IPS DF 6.9 (cell line): ENCODE results near the gene AZU1.
A peak's percentile ranks its signal among the peaks of the same experiment; 100 is the strongest.

Experiments used
- DNase-seq: peaks from one replicate; pipeline ENCODE4 v3.0.0-alpha.2; 2013; ENCODE audit warnings: low read depth, low spot score
- H3K27ac ChIP-seq: one replicate; pipeline ENCODE4 v1.5.1; 2013; ENCODE audit warnings: low read length, control low read depth
- H3K27me3 ChIP-seq: 2 replicates; pipeline ENCODE4 v1.6.1; 2013; ENCODE audit warnings: mild to moderate bottlenecking, low read length; ENCODE audit not compliant: control insufficient read depth, insufficient read depth
- H3K36me3 ChIP-seq: 2 replicates; pipeline ENCODE4 v1.6.1; 2013; ENCODE audit warnings: low read length; ENCODE audit not compliant: control insufficient read depth, insufficient read depth
- H3K4me1 ChIP-seq: 2 replicates; pipeline ENCODE4 v1.6.1; 2013; ENCODE audit warnings: low read length; ENCODE audit not compliant: control insufficient read depth, insufficient read depth
- H3K4me3 ChIP-seq: 2 replicates; pipeline ENCODE4 v1.5.1; 2013; ENCODE audit warnings: mild to moderate bottlenecking, low read length
- H3K9me3 ChIP-seq: 2 replicates; pipeline ENCODE4 v1.6.1; 2013; ENCODE audit warnings: low read length, inconsistent platforms; ENCODE audit not compliant: control insufficient read depth, insufficient read depth
- WGBS: extraction: QIAGEN DNeasy Blood & Tissue Kit; methylation state at CpG from one replicate; pipeline ENCODE4 v1.1.7; 2013; ENCODE audit warnings: mixed read lengths, missing lambda C conversion rate; ENCODE audit not compliant: insufficient read length, insufficient coverage; 5-methylcytosine and 5-hydroxymethylcytosine counted together

AZU1 gene

DNA sequence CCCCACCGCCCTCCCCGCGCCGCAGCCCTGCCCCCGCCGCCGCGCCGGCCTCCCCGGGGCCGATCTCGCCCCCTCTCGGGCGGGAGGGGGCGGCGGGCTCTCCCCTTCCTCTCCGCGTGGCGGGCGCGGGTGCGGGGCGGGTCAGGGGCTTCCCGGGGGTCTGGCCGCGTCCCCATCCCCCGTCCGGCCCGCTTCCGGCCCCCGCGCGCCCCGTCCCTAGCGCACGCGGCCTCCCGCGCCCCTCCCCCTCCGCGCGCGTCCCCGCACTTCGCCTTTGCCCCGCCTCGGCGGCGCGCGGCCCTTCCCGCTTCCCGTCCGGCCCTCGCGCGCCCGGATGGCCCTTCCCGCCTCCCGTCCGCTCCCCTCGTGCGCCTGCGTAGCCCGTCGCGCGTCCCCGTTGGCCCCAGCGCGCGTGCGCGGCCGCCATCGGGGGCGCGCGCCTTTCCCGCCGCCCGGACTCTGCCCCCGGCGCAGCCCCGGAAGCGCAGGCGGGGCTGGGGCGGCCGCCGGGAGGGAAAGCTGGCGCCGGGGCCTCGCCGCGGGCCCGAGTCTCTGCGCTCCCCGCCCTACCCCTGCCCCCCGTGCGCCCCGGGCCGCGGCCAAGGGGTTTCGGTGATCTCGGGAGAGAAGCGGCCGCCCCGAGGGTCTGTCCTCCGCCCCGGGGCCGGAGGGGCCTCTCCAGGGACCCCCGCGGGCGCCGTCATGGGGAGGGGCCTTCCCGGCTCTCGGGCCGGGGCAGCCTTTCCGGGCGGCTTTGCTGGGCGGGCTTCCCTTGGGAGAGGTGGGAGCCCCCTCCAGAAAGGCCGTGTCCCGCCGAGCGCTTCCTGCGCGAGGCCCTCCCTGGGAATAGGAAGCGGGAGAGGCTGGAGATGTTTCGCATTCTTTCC, 29.9 kb upstream of the AZU1 start:
- peak overlapping the region; percentile 97 for H3K4me3 ChIP-seq
- WGBS, result no CpG with 5 or more reads among the region's 129 CpGs
- peaks cover 22% of the 10 kb centered on the region for H3K36me3 ChIP-seq
- no peak for DNase-seq
- no peak overlapping the region for H3K27ac ChIP-seq
- H3K27me3 ChIP-seq, result no peaks in the 10 kb centered on the region
- H3K9me3 ChIP-seq, result no peaks in the 10 kb centered on the region
- H3K4me1 ChIP-seq, result peaks cover 8% of the 10 kb centered on the region

DNA sequence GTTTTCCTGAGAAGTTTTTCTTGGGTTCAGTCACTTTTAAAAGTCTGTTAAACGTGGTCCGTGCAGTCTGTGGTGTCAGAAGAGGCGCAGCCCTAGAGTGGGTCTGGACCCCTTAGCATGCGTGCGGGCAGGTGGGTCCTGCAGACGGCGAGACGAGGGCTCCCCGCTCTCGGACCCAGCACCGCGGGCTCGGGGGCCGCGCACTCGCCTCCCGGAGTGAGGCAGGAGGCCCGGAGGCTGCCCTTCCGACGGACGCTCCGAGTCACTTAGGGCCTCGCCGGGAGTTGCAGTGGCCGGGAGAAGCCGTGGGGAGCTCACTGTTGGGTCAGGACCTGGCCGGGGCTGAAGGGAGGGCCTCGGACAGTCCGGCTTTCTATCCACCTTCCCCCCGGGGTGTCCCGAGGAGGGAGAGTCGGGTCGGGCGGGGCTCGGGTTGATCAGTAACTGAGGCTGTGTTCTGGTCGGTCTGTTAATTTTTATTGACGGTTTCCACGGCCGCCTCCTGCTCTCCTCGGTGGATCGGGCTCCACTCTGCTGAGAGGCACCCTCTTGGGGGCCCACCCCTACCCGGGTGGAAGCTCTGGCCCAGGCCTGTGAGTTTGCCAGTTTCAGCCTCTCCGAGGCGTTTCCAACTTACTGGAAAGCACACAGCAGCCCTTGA, 29.1 kb upstream of the AZU1 start:
- no peak for DNase-seq
- Histone ChIP-seq H3K27ac (no peak overlapping the region), H3K36me3 (peaks cover 29% of the 10 kb centered on the region), H3K4me1 (peaks cover 8% of the 10 kb centered on the region), H3K4me3 (peak overlapping the region; percentile 97), H3K27me3 (no peaks in the 10 kb centered on the region), H3K9me3 (no peaks in the 10 kb centered on the region)
- no CpG with 5 or more reads among the region's 44 CpGs for WGBS

DNA sequence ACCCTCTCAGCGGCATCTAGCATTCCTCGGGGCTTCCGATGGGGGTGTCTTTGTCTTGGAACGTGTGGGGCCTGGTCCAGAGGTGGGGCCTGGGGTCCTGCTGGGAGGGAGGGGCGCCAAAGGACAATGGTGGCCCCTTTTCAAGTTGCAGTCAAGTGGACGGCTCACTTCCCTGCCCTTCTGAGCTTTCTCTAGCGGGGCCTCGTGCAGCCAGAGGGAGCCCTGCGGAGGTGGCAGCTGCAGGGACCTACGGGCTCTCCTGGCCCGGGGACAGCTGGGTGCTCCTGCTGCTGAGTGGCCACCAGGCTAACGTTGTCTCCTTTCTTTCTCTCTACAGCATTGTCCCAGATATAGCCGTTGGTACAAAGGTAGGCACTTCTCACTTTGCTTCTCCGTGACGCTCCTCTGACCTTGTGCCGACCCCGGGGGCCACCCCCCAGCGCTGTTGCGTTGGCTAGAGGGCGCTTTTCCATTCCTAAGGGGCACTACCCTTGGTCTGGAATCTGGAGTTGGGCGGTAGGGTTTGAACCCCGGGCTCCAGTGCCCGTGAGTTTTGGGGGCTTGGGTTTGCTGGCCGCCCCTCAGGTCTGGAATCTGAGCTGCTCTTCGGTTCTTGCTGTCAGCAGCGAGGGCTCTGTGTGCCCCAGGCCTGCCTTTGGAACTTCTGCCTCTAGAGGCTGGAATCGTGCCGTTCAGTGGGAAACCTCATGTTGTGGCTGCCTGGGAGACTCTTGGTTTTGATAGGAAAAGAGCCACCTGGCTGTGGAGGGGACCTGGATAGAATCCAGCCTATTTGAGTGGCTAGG, 28.4 kb upstream of the AZU1 start:
- H3K36me3 ChIP-seq, result peaks cover 36% of the 10 kb centered on the region
- no peaks in the 10 kb centered on the region for H3K27me3 ChIP-seq
- DNase-seq, result no peak
- H3K4me1 ChIP-seq, result peaks cover 7% of the 10 kb centered on the region
- no peaks in the 10 kb centered on the region for H3K9me3 ChIP-seq
- H3K4me3 ChIP-seq, result peak overlapping the region; percentile 97; the same call in 1 of the 2 replicates
- no peak overlapping the region for H3K27ac ChIP-seq
- no CpG with 5 or more reads among the region's 28 CpGs for WGBS

DNA sequence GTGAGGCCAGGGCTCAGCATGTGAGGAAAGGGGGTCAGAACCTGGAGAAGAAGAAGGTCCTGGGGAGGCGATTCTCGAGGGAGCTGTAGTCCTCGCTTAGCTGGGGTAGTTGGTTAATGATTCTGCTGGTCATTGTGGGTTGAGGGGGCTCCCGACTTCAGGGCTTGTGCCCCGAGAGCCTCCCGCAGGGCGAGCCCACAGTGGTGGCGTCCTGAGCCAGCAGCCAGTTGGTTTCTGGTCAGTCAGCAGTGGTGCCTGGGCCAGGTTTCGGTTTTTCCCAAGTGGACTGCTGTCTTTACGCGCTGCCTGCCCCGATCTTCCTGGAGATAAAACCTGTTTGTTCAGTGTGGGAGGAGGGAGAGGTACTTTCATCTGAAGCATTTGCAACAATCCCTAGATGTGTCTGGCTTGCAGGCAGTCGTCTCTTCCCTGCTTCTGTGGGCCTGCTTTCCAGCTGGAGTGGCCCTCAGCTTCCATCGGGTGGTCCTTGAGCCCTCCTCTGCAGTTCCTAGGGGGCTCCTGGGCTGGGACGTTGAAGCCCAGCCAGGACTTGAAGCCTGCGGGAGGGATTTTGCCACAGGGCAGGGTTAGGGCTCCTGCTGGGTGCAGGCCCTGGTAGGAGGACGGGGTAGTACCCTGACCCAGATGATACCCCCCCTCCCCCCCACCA, 27.1 kb upstream of the AZU1 start:
- no CpG with 5 or more reads among the region's 17 CpGs for WGBS
- peaks cover 48% of the 10 kb centered on the region for H3K36me3 ChIP-seq
- DNase-seq, result no peak
- H3K9me3 ChIP-seq, result no peaks in the 10 kb centered on the region
- H3K27me3 ChIP-seq, result no peaks in the 10 kb centered on the region
- no peak overlapping the region for H3K4me3 ChIP-seq
- no peak overlapping the region for H3K27ac ChIP-seq
- peaks cover 7% of the 10 kb centered on the region for H3K4me1 ChIP-seq

DNA sequence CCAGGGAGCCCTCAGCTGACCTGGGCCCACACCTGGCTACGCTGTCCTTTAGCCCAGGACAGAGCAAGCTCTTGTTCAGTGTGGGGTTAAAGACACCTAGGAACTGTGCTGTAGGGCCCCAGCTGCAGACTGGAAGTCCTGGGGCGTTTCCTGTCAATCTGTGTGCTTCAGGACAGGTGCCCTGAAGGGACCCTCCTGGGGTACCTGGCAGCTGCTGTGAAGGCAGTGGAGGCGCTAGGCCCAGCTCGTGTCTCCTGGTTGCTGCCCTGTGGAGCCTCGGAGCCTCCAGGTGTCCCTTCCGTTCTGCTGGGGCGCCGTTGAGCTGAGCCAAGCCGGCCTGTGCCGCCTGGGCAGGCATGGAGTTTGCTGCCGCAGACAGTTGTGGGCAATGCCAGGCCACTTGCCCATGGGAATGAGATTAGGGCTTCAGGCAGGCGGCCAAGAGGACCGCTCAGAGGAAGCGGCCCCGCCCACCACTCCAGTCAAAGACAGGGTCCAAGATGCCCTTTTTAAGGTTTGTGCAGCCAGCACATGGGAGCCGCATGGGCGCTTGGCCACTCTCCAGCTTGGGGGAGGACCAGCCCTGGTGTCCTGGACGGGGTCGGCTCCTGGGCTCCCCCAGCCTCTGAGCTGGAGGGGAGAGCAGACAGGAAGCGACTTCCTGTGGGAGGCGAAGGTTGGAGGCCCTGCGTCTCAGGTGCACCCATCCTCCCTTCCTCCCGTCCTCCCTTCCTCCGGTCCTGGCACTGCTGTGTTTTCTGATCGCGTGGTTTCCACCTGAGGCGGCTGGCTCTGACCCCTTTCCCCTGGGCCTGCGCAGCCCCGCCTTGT, 26.4 kb upstream of the AZU1 start:
- peaks cover 56% of the 10 kb centered on the region for H3K36me3 ChIP-seq
- H3K27me3 ChIP-seq, result no peaks in the 10 kb centered on the region
- no peak overlapping the region for H3K27ac ChIP-seq
- no peak overlapping the region for H3K4me3 ChIP-seq
- peaks cover 7% of the 10 kb centered on the region for H3K4me1 ChIP-seq
- no CpG with 5 or more reads among the region's 29 CpGs for WGBS
- no peak for DNase-seq
- H3K9me3 ChIP-seq, result no peaks in the 10 kb centered on the region

DNA sequence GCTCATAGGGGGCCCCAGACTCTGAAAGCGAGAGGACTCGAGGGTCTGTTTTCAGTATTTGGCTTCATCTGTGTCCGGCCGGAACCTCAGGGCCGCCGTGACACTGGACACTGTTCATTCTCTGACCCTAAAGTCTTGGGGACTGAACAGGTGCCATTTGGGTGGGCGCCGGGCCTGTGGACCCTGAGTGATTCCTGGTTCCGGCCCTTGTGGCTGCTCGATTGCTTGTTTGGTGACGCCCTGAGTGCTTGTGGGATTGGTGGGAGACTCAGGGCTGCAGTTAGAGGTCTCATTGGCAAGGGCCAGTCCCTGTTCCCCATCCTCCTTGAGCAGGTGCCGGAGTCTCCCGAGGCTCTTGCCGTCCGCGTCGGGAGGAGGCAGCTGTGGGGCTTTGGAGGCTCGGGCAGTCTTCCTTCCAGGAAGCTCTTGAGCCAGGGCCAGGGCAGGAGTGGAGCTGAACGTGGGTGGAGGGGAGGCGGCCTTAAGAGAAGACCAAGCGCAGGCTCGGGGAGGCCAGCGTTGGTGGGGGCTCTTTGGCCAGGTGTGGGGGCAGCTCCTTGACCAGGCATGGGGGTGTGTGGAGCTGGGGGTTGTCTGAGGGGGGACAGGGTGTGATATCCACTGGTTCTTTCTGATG, 25.7 kb upstream of the AZU1 start:
- peaks cover 7% of the 10 kb centered on the region for H3K4me1 ChIP-seq
- no CpG with 5 or more reads among the region's 23 CpGs for WGBS
- H3K27ac ChIP-seq, result no peak overlapping the region
- H3K9me3 ChIP-seq, result no peaks in the 10 kb centered on the region
- H3K36me3 ChIP-seq, result peaks cover 63% of the 10 kb centered on the region
- H3K27me3 ChIP-seq, result no peaks in the 10 kb centered on the region
- DNase-seq, result no peak
- H3K4me3 ChIP-seq, result no peak overlapping the region

DNA sequence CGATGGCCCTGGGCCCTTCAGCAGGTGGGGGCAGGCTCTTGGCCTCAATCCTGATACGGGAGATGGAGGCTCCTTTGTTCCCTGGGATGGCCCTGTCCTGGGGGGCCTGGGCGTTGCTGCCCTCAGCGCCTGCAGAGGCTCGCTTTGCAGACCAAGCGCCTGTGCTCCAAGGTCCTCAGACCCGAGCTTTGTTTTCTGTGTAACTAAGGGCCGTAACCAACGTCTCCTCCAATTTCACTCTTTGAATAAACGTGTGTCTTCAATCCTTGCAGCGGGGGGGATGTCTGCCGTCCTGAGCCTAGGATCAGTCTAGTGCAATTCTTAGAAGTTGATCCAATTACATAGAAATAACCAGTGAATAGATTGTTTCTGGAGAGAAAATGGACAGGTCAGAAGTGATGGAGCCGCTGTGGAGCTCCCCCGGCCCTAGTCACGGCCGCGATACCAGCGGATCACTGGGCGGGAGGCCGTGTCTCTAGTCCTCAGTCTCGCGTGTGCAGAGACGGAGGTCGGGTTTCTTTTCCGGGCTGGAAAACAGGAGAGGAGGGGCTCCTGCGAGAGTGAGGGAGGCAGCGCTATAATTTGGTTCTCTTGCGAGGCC, 25.0 kb upstream of the AZU1 start:
- H3K9me3 ChIP-seq, result no peaks in the 10 kb centered on the region
- H3K27ac ChIP-seq, result no peak overlapping the region
- no peak for DNase-seq
- H3K27me3 ChIP-seq, result no peaks in the 10 kb centered on the region
- no CpG with 5 or more reads among the region's 28 CpGs for WGBS
- no peak overlapping the region for H3K4me3 ChIP-seq
- H3K4me1 ChIP-seq, result peaks cover 7% of the 10 kb centered on the region
- peaks cover 69% of the 10 kb centered on the region for H3K36me3 ChIP-seq

DNA sequence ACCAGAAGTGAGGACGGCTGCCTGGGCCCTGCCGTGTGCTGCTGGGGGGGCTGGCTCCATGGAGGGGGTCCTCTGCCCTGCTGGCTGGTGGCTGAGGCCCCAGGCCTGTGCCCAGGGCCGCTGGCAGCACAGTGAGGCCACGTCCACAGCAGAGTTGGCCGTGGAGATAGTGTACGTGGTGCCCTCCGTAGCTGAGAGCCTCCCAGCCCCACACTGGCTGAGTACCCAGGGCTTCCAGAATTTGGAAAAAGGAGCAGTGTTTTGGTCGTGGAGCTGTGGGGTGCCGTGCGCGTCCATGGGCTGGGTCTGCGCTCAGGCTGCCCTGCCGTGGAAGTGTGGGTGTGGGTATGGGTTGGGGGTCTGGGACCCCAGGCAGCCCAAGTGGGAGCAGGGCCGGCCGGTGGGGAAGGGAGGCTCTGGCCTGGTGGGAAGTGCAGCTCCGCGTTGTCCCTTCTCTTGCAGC, 24.5 kb upstream of the AZU1 start:
- Histone ChIP-seq H3K9me3 (no peaks in the 10 kb centered on the region), H3K4me3 (no peak overlapping the region), H3K27me3 (no peaks in the 10 kb centered on the region), H3K27ac (no peak overlapping the region), H3K36me3 (peaks cover 74% of the 10 kb centered on the region), H3K4me1 (peaks cover 7% of the 10 kb centered on the region)
- no peak for DNase-seq
- no CpG with 5 or more reads among the region's 17 CpGs for WGBS
